ENCODE results near the gene TACC2.

- no peak for TF ChIP-seq POLR2A (IDR thresholded peaks at IDR 0.05)
- TF ChIP-seq, protein P1, sequence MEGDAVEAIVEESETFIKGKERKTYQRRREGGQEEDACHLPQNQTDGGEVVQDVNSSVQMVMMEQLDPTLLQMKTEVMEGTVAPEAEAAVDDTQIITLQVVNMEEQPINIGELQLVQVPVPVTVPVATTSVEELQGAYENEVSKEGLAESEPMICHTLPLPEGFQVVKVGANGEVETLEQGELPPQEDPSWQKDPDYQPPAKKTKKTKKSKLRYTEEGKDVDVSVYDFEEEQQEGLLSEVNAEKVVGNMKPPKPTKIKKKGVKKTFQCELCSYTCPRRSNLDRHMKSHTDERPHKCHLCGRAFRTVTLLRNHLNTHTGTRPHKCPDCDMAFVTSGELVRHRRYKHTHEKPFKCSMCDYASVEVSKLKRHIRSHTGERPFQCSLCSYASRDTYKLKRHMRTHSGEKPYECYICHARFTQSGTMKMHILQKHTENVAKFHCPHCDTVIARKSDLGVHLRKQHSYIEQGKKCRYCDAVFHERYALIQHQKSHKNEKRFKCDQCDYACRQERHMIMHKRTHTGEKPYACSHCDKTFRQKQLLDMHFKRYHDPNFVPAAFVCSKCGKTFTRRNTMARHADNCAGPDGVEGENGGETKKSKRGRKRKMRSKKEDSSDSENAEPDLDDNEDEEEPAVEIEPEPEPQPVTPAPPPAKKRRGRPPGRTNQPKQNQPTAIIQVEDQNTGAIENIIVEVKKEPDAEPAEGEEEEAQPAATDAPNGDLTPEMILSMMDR (IDR thresholded peaks at IDR 0.05): no peak
- TF ChIP-seq POLR2AphosphoS5 (IDR thresholded peaks at IDR 0.05): no peak
Observed at GRCh38 chr10:121988361-121989324, at the start of gene TACC2.
